Measurements from ENCODE around the gene CYB561D1. TPM values are rescaled to one million over a fixed set of nuclear protein-coding genes. Genes with fewer than 3 reads are reported as not detected.
"Not testable (repeated sequence)": the region's sequence is repeated elsewhere in the genome, so short reads cannot be mapped to it uniquely, and the experiment has no call there.

The CYB561D1 gene, protein sequence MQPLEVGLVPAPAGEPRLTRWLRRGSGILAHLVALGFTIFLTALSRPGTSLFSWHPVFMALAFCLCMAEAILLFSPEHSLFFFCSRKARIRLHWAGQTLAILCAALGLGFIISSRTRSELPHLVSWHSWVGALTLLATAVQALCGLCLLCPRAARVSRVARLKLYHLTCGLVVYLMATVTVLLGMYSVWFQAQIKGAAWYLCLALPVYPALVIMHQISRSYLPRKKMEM
- 5.4 and 5.7 TPM in 2 replicates for total RNA-seq (2014; rRNA removed; shearing (Covaris generic))

DNA sequence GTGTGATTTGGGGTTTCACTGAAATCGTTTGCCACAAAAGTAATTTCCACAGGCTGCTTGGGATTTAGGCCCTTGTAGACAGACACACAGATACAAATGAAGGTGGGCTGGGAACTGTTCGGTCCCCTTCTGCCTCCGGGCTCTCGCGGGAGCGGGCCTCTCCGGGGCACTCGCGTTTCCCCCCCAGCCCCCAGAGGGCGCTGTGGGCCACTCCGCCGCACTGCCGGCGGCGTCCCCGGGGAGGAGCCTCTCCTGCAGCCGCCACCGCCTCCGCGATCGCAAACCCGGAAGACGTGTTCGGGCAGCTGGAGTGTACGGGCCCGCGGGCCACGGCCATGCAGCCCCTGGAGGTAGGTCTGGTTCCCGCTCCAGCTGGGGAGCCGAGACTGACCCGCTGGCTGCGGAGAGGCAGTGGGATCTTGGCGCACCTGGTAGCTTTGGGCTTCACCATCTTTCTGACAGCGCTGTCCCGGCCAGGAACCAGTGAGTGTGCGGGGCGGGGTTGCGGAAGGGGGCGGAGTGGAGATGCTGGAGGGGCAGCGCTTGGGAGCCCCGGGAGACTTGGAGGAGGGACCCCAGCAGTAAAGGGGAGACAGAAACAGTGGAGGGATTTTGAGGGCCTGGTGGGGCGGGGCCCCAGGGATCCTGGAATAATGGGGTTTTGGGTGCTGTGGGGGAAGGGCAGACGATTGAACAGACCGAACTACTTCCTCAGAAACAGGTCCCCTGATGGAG is at the start of gene CYB561D1:
Gene CYB561D1 (plus strand): TSS at position 290 of the 735 bp plus-strand sequence. CDS start 46 bp downstream, at position 336.
- DNase-seq (ENCODE audit: low spot score): peak; percentile 61

DNA sequence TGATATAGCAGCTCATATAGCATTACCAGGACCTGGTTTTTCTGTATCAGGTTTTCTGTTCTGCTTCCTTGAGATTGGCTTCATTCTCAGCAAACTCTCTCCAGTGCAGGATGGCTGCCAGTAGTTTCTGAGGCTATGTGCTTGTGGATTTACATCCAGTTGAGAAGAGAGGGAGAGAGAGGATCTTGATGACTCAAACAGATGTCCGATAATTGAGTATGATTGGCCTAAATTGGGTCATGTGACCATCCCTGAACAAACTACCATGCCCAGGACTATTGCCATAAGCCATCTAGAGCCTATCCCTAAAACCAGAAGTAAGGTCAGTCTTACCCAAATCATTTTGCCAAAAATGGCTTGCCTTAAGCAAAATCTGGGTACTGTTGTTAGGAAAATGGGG is 49.5 kb upstream of the CYB561D1 start:
- DNase-seq (ENCODE audit: low spot score): no peak

DNA sequence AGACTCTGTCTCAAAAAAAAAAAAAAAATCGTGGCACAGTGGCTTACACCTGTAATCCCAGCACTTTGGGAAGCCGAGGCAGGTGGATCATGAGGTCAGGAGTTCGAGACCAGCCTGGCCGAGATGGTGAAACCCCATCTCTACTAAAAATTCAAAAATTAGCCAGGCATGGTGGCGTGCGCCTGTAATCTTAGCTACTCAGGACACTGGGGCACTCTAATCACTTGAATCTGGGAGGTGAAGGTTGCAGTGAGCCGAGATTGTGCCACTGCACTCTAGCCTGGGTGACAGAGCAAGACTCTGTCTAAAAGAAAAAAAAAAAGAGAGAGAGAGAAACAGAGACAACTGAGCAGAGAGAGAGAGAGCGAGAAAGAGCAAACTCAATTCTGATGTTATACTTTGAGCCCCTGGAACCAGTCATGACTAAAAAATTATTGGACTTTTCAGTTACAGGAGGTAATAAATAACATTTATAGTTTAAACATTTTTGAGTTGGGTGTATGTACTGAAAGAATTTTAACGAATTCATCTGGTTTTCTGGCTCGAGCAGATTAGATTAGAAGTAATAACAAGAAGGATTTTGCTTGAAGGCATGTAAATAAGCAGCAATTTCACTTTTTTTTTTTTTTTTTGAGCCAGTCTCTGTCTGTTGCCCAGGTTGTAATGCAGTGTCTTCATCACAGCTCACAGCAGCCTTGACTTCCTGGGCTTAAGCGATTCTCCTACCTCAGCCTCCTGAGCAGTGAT is 47.8 kb upstream of the CYB561D1 start:
- peak; percentile 7 for DNase-seq (ENCODE audit: low spot score)

DNA sequence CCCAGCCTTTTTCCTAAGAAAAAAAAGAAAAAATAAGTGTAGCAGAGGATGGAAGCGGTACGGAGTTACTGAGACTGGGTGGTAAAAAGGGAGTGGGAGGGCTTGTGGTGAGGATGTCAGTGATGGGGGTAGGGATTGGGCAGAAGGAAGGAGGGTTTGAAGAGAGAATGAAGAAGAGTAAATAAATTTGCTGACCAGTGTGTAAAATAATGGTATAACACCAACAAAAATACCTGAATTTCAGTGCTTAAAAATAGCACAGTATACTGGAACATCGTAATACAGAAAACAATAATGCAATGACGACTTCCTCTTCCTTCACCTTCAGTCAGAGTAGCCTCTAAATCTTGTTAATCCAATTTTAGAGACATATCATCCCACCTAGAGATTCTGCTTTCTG is 46.4 kb upstream of the CYB561D1 start:
- DNase-seq (ENCODE audit: low spot score): no peak

- DNase-seq (ENCODE audit: low spot score): no peak
Measured at GRCh38 chr1:109454497-109455133, 39.3 kb upstream of the CYB561D1 start.

GRCh38 chr1:109457819-109458218 is 36.1 kb upstream of the CYB561D1 start:
- no peak for DNase-seq (ENCODE audit: low spot score)

DNA sequence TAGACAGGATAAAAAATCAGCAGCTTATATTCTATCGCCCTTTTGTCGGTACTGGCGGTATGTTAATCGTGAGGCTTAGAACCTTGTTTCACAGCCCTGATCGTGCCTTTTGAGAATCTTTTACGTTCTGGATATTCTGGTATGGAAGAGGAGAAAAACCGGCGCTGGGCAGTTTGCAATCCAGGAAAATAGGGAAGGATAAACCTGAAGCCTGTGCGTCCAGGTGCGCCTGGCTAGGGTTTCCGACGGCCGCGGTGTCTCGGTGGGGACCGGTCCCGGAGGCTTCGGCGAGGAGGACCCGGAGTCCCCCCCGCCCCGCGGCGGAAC is 27.8 kb upstream of the CYB561D1 start:
- DNase-seq (ENCODE audit: low spot score): no peak

DNA sequence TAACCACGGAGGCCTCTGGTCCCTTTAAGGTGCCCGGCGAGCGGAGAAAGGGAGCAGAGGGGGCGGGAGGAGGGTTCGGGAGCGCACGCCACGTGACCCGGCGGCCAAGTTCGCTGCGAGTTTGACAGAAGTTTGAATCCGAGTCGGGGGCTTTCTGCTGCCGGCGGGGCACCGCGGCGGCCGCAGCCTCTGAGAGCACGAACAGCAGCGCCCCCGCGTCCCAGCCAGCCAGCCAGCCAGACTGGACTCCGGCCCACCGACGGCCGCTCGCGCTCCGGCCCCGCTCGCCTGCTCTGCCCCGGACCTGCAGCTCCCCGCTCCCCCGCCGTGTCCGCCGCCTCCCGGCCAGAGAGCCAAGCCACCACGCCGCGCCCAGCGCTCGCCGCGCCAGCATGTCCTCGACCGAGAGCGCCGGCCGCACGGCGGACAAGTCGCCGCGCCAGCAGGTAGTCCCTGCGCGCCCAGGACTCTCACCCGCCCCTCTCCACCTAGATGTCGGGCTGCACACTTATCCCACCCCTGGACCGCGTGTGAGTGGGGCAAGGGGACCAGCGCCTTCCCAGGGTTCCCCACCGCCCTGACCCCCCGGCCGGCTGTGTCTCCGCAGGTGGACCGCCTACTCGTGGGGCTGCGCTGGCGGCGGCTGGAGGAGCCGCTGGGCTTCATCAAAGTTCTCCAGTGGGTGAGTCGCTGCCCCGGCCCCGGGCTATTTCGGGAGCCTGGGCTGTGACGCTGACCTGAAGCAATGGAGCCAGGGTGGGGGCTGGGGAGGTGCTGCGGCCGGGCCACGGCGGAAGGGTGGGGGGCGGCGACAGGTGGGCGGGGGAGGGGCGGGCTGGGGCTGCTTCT is 27.2 kb upstream of the CYB561D1 start, which contains the start of gene SYPL2:
Gene SYPL2 (plus strand): TSS at position 95 of the 849 bp plus-strand sequence. CDS start 298 bp downstream, at position 393.
- no peak for DNase-seq (ENCODE audit: low spot score)

- no peak for DNase-seq (ENCODE audit: low spot score)
Measured at GRCh38 chr1:109467301-109467777, 26.6 kb upstream of the CYB561D1 start.

DNA sequence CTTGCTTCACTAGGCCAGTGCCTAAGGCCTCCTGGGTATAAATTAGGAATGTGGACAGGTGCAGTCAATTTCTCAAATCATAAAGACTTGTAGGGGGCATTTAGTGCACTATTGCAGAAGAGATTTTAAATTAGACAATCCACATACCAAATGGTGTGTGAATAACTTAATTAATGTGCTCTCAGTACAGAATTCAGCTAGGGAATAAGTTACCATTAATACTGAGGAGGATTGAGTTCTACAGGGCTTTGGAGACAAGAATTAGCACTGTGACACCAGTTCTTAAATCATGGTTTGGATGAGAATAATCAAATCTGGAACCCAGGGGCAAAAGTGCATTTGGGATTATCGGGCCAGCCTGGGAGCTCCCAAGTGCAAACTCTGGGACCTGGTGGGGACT is 25.8 kb upstream of the CYB561D1 start:
- no peak for DNase-seq (ENCODE audit: low spot score)

- DNase-seq (ENCODE audit: low spot score): no peak
Measured at GRCh38 chr1:109468903-109469302, 25.0 kb upstream of the CYB561D1 start.

GRCh38 chr1:109470245-109470644 is 23.6 kb upstream of the CYB561D1 start:
- no peak for DNase-seq (ENCODE audit: low spot score)

DNA sequence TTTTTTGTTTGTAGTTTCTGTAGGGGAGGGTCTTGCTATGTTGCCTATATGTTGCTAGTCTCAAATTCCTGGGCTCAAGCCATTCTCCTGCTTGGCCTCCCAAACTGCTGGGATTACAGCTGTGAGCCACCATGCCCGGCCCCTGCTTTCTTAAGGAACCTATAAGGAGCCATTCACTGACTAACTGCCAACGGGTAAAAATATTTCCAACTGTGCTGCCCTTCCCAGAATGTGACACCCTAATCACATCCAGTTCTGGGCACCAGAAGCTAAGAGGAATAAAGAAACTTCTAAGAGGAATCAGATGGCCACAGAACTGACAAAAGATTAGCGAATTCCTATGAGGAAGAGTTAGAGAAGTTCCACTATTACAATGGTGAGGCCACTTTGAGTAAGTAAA is 21.1 kb upstream of the CYB561D1 start:
- no peak for DNase-seq (ENCODE audit: low spot score)

DNA sequence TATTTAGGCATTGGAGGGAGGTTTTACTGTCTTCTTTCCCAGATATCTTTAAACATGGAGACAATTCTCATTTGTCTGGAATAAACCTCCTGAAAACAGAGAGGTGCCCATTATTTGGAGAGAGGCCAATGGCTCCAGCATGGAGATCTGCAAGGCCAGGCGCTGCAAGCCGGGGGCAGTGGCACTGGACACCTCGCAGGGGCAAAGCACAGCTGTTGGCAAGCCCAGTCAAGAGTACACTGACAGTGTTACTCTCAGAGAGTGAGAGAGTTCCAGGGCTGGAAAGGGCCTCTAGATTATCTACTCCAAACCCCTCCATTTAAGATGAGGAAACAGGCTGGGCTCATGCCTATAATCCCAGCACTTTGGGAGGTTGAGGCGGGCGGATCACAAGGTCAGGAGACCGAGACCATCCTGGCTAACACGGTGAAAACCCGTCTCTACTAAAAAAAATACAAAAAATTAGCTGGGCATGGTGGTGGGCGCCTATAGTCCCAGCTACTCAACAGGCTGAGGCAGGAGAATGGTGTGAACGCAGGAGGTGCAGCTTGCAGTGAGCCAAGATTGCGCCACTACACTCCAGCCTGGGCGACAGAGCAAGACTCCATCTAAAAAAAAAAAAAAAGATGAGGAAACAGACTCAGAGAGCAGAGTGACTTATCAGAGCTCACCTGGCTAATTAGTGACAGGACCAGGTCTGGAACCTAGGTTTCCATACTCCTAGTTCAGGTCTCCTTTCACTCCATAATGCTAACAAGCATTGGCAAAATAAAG is 20.4 kb upstream of the CYB561D1 start:
- DNase-seq (ENCODE audit: low spot score): not testable (repeated sequence)

DNA sequence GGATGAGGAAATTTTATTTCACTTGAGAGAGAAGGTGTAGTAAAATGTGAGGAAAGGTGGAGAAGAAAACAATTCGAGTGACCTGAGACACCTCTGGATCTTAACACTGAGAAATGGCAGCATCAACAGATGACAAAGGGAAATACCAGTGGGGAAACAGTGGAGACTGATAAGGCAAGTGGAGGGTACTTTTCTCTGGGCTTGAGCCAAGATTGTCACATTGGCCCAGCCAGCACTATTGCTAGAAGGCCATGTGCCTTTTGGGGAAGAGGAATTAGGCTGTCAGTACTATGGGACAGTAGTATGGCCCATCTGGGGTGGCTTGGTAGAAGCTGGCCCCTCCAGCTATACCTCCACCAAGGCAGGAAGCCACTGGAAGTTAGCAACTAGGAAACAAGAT is 19.2 kb upstream of the CYB561D1 start:
- DNase-seq (ENCODE audit: low spot score): no peak

DNA sequence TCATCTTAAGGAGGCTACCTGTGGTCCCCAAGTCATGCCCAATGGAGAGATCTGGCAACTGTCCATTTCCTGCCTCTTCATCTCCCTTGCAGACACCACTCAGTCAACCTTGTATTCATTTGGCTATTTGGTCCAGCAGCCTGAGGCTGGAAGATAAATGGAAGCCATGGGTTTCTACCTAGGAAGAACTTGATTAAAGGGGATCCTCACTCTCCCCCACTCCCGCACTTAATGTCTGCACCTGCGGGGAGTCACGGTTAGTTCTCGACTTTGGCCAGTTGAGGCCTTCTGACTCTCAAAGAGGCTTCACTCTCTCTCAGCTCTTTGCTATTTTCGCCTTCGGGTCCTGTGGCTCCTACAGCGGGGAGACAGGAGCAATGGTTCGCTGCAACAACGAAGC is 18.6 kb upstream of the CYB561D1 start:
- no peak for DNase-seq (ENCODE audit: low spot score)

DNA sequence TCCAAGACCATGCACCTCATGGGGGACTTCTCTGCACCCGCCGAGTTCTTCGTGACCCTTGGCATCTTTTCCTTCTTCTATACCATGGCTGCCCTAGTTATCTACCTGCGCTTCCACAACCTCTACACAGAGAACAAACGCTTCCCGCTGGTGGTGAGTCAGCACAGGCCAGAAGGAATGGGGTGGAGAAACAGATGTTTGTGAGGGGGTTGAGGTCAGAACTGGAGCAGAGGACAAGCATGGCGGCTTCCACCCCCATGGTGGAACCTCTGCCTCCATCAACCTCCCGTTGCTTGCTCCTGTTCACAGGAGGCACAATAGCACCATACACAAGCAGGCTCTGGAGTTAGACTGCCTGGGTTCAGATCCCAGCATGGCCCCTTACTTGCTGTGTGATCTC is 17.1 kb upstream of the CYB561D1 start:
- no peak for DNase-seq (ENCODE audit: low spot score)

DNA sequence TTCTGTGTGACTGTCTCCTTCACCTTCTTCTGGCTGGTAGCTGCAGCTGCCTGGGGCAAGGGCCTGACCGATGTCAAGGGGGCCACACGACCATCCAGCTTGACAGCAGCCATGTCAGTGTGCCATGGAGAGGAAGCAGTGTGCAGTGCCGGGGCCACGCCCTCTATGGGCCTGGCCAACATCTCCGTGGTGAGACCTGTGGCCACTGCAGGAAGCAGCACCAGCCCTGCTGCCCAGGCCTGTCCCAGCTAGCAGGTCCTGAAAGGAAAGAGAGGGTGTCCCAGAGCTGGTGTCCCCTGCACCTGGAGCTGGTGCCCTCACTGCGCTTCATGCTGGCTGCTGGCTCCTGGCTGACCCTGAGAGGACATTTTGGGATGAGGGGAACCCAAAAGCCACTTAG is 16.1 kb upstream of the CYB561D1 start:
- no peak for DNase-seq (ENCODE audit: low spot score)

DNA sequence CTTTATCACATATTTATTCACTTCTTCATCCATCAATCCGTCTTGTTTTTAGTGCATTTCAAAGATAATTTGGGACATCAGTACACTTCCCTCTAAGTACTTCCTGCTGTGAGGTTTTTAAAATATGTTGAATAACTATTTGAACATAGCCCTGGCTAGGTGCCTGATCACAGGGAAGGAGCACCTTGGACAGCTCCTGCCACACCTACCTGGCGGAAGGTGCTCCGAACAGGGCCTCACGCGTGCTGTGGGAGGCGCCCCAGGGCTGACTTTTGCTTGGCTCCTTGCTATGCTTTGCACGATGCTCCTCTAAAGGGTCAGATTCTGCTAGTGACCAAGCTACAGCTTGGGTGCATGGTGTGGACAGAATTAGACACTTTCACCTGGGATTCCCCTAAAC is 15.1 kb upstream of the CYB561D1 start:
- no peak for DNase-seq (ENCODE audit: low spot score)

GRCh38 chr1:109479311-109479710 is 14.6 kb upstream of the CYB561D1 start:
- DNase-seq (ENCODE audit: low spot score): no peak

All from A172 (cell line).